ENCODE measurements around the gene BMP6. TPM values are rescaled to one million over a fixed set of nuclear protein-coding genes. Genes with fewer than 3 reads are reported as not detected.

BMP6 gene
- total and polyA plus RNA-seq, 2 experiments from 2014 or later, result 0.84 to 2.8 TPM

DNA sequence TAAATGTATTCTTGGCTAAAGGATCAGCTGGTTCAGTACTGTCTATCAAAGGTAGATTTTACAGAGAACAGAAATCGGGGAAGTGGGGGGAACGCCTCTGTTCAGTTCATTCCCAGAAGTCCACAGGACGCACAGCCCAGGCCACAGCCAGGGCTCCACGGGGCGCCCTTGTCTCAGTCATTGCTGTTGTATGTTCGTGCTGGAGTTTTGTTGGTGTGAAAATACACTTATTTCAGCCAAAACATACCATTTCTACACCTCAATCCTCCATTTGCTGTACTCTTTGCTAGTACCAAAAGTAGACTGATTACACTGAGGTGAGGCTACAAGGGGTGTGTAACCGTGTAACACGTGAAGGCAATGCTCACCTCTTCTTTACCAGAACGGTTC lies 154.8 kb downstream of the BMP6 start:
- Mint-ChIP-seq H3K9me3 (no peaks in the 10 kb centered on the region; the same call in 2 of the 3 replicates), H3K4me1 (no peaks in the 10 kb centered on the region)
- DNase-seq (ENCODE audit: low spot score), result no peak

DNA sequence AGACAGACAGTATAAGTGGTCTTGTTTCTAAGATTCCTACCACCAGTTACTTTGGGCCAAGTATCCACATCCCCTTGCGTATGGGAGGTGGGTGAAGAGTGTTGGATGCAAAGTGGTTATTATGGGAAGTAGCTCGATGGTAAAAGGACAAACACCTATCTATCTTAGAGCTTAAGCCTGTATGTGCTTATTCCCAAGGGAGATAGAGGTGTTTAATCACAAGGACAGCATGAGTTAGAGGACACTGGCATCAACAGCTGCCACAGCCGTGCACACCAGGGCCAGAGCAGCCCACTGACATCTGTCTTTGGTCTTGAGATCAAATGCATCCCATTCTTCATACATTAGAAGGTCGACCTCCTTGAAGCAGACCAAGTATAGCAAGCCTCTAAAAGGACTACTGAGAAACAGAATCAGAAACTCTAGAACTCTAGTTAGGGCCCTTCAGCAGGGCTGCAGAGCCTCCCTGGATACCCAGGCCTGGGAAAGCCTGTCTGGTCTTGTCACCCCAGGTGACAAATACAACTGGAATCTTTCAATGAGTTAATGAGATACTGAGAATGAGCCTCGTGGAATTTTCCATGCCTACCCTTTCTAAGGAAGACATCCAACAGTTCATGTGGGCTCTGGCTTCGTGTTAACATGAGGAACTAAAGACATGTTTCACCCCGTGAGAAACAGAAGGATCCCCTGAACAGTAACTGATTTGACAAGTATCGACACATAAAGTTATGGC lies 156.0 kb downstream of the BMP6 start:
- Histone ChIP-seq H4K20me1 (replicated peaks; ENCODE audit: insufficient read depth) (no peaks in the 10 kb centered on the region; the same call in 1 of the 2 replicates), H3F3A (replicated peaks; ENCODE audit: low read depth) (no peaks in the 10 kb centered on the region), H3K79me2 (replicated peaks; ENCODE audit: insufficient read depth) (no peaks in the 10 kb centered on the region), H3K27ac (ENCODE audit: low read depth) (no peak overlapping the region), H3K4me1 (ENCODE audit: insufficient read depth) (no peaks in the 10 kb centered on the region), H3K4me2 (no peak overlapping the region), H3K27me3 (ENCODE audit: insufficient read depth) (no peaks in the 10 kb centered on the region), H3K4me3 (no peak overlapping the region), H2AFZ (no peak overlapping the region), H3K36me3 (ENCODE audit: insufficient read depth) (peaks cover 46% of the 10 kb centered on the region), H3K9me2 (ENCODE audit: insufficient read depth) (no peaks in the 10 kb centered on the region)
- no peak overlapping the region for H3K4me3 Mint-ChIP-seq
- H3K9me3 Mint-ChIP-seq, result no peaks in the 10 kb centered on the region; the same call in 2 of the 3 replicates
- DNase-seq (ENCODE audit: low spot score), result no peak
- H3K27me3 Mint-ChIP-seq (ENCODE audit: insufficient read depth, low read depth, poor library complexity), result peaks cover 2% of the 10 kb centered on the region
- peaks cover 66% of the 10 kb centered on the region for H3K36me3 Mint-ChIP-seq (ENCODE audit: low read depth)
- H3K27ac Mint-ChIP-seq, result no peak overlapping the region
- no peak for TF ChIP-seq EZH2 (IDR thresholded peaks at IDR 0.05; ENCODE audit: low read depth, unreplicated experiment)
- no peak for TF ChIP-seq ZNF331 (CRISPR knock-in tag; IDR thresholded peaks at IDR 0.05; ENCODE audit: low read depth)
- TF ChIP-seq, protein P1, sequence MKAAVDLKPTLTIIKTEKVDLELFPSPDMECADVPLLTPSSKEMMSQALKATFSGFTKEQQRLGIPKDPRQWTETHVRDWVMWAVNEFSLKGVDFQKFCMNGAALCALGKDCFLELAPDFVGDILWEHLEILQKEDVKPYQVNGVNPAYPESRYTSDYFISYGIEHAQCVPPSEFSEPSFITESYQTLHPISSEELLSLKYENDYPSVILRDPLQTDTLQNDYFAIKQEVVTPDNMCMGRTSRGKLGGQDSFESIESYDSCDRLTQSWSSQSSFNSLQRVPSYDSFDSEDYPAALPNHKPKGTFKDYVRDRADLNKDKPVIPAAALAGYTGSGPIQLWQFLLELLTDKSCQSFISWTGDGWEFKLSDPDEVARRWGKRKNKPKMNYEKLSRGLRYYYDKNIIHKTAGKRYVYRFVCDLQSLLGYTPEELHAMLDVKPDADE (IDR thresholded peaks at IDR 0.05), result no peak
- no peak for TF ChIP-seq EZH2phosphoT487 (IDR thresholded peaks at IDR 0.05; ENCODE audit: unreplicated experiment)
- TF ChIP-seq NANOG (IDR thresholded peaks at IDR 0.05; ENCODE audit: borderline replicate concordance), result no peak
- TF ChIP-seq, protein P2, sequence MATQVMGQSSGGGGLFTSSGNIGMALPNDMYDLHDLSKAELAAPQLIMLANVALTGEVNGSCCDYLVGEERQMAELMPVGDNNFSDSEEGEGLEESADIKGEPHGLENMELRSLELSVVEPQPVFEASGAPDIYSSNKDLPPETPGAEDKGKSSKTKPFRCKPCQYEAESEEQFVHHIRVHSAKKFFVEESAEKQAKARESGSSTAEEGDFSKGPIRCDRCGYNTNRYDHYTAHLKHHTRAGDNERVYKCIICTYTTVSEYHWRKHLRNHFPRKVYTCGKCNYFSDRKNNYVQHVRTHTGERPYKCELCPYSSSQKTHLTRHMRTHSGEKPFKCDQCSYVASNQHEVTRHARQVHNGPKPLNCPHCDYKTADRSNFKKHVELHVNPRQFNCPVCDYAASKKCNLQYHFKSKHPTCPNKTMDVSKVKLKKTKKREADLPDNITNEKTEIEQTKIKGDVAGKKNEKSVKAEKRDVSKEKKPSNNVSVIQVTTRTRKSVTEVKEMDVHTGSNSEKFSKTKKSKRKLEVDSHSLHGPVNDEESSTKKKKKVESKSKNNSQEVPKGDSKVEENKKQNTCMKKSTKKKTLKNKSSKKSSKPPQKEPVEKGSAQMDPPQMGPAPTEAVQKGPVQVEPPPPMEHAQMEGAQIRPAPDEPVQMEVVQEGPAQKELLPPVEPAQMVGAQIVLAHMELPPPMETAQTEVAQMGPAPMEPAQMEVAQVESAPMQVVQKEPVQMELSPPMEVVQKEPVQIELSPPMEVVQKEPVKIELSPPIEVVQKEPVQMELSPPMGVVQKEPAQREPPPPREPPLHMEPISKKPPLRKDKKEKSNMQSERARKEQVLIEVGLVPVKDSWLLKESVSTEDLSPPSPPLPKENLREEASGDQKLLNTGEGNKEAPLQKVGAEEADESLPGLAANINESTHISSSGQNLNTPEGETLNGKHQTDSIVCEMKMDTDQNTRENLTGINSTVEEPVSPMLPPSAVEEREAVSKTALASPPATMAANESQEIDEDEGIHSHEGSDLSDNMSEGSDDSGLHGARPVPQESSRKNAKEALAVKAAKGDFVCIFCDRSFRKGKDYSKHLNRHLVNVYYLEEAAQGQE (IDR thresholded peaks at IDR 0.05; ENCODE audit: unreplicated experiment), result no peak
- H3K4me1 Mint-ChIP-seq, result no peaks in the 10 kb centered on the region
- ATAC-seq, result no peak

More for the DNA sequence above, 154.8 kb downstream of the BMP6 start:
- Mint-ChIP-seq H3K4me3 (no peak overlapping the region), H3K27ac (no peak overlapping the region), H3K36me3 (ENCODE audit: low read depth) (peaks cover 54% of the 10 kb centered on the region), H3K27me3 (ENCODE audit: insufficient read depth, low read depth, poor library complexity) (peaks cover 2% of the 10 kb centered on the region)
- Histone ChIP-seq H4K20me1 (replicated peaks; ENCODE audit: insufficient read depth) (no peaks in the 10 kb centered on the region; the same call in 1 of the 2 replicates), H3K36me3 (ENCODE audit: insufficient read depth) (peaks cover 36% of the 10 kb centered on the region), H3K4me2 (no peak overlapping the region), H3K4me1 (ENCODE audit: insufficient read depth) (no peaks in the 10 kb centered on the region), H3K27ac (ENCODE audit: low read depth) (no peak overlapping the region), H3K9me2 (ENCODE audit: insufficient read depth) (no peaks in the 10 kb centered on the region), H3K79me2 (replicated peaks; ENCODE audit: insufficient read depth) (no peaks in the 10 kb centered on the region), H3K4me3 (no peak overlapping the region), H3F3A (replicated peaks; ENCODE audit: low read depth) (no peaks in the 10 kb centered on the region), H3K27me3 (ENCODE audit: insufficient read depth) (no peaks in the 10 kb centered on the region), H2AFZ (no peak overlapping the region)
- no peak for ATAC-seq
- no peak for TF ChIP-seq ZNF331 (CRISPR knock-in tag; IDR thresholded peaks at IDR 0.05; ENCODE audit: low read depth)
- TF ChIP-seq CREB1 (CRISPR knock-in tag; IDR thresholded peaks at IDR 0.05; ENCODE audit: low read depth), result no peak
- TF ChIP-seq EZH2 (IDR thresholded peaks at IDR 0.05; ENCODE audit: low read depth, unreplicated experiment), result no peak
- no peak for TF ChIP-seq STAT1 (IDR thresholded peaks at IDR 0.05; ENCODE audit: unreplicated experiment)
